Neural cell (in vitro differentiated cells): ENCODE data around the gene NAA11. TPM values are rescaled to one million over a fixed set of nuclear protein-coding genes. Genes with fewer than 3 reads are reported as not detected.

ENCODE experiments used
- H2AFZ ChIP-seq: fragments of 200-600, 300-800 bp; sonication (generic), shearing (Covaris generic); 2 replicates; pipeline ENCODE4 v1.6.0; 2014; ENCODE audit warnings: low read depth, mild to moderate bottlenecking, antibody characterized with exemption, low read length, moderate library complexity
- H3F3A ChIP-seq: fragments of 200-600 bp; shearing (Covaris generic); 2 replicates; pipeline ENCODE4 v1.6.1; 2016; ENCODE audit warnings: mild to moderate bottlenecking, moderate library complexity, mixed read lengths, antibody characterized with exemption, low read length; ENCODE audit not compliant: insufficient read depth, poor library complexity, severe bottlenecking
- H3K27ac ChIP-seq: fragments of 200-600, 300-800 bp; sonication (generic), shearing (Covaris generic); 2 replicates; pipeline ENCODE4 v1.5.1; 2014; ENCODE audit warnings: mild to moderate bottlenecking, low read length, moderate library complexity
- H3K27me3 ChIP-seq: fragments of 300-800, 200-600 bp; sonication (generic), shearing (Covaris generic); 2 replicates; pipeline ENCODE4 v1.6.0; 2014; ENCODE audit warnings: mild to moderate bottlenecking, low read depth, low read length, moderate library complexity; ENCODE audit not compliant: insufficient read depth
- H3K36me3 ChIP-seq: fragments of 300-800, 200-600 bp; sonication (generic), shearing (Covaris generic); 2 replicates; pipeline ENCODE4 v1.5.1; 2014; ENCODE audit warnings: mild to moderate bottlenecking, antibody characterized with exemption, low read length, moderate library complexity; ENCODE audit not compliant: insufficient read depth
- H3K4me2 ChIP-seq: fragments of 300-800, 200-600 bp; sonication (generic), shearing (Covaris generic); 2 replicates; pipeline ENCODE4 v1.6.0; 2014; ENCODE audit warnings: mild to moderate bottlenecking, low read length
- H3K4me3 ChIP-seq: fragments of 300-800, 200-600 bp; sonication (generic), shearing (Covaris generic); 2 replicates; pipeline ENCODE4 v1.5.1; 2014; ENCODE audit warnings: mild to moderate bottlenecking, low read length, moderate library complexity
- H3K79me2 ChIP-seq: fragments of 200-600 bp; shearing (Covaris generic); replicated peaks from 2 replicates; pipeline ENCODE4 v1.6.0; 2014; ENCODE audit warnings: mild to moderate bottlenecking, low read length, moderate library complexity; ENCODE audit not compliant: insufficient read depth
- H3K9ac ChIP-seq: fragments of 300-800, 200-600 bp; sonication (generic), shearing (Covaris generic); 2 replicates; pipeline ENCODE4 v1.6.1; 2016; ENCODE audit warnings: mild to moderate bottlenecking, low read length, mixed read lengths
- H3K9me2 ChIP-seq: fragments of 200-600 bp; shearing (Covaris generic); 2 replicates; pipeline ENCODE4 v1.6.1; 2016; ENCODE audit warnings: mild to moderate bottlenecking, low read length, mixed read lengths; ENCODE audit not compliant: insufficient read depth
- H3K9me3 ChIP-seq: fragments of 200-600, 300-800 bp; sonication (generic), shearing (Covaris generic); 2 replicates; pipeline ENCODE4 v1.6.1; 2016; ENCODE audit warnings: mild to moderate bottlenecking, mixed run types, low read length, moderate library complexity, mixed read lengths
- H4K20me1 ChIP-seq: fragments of 200-600 bp; shearing (Covaris generic); 2 replicates; pipeline ENCODE4 v1.6.1; 2016; ENCODE audit warnings: mild to moderate bottlenecking, mixed run types; ENCODE audit not compliant: insufficient read depth
- CTCF ChIP-seq: fragments of 450-650 bp; IDR thresholded peaks from 2 replicates; pipeline ENCODE4 v1.5.1; 2014; ENCODE audit warnings: antibody characterized with exemption, mild to moderate bottlenecking, moderate library complexity; ENCODE audit not compliant: poor library complexity, severe bottlenecking
- EP300 ChIP-seq: fragments of 450-650 bp; conservative IDR thresholded peaks from 2 replicates; pipeline ENCODE4 v1.6.1; 2014; ENCODE audit warnings: antibody characterized with exemption, mild to moderate bottlenecking, moderate library complexity; ENCODE audit not compliant: poor library complexity, severe bottlenecking
- EZH2 ChIP-seq: fragments of 200-600, 300-800 bp; shearing (Covaris generic), sonication (generic); IDR thresholded peaks from 2 replicates; pipeline ENCODE4 v1.6.1; 2014; ENCODE audit warnings: antibody characterized with exemption, low read length, borderline replicate concordance, mild to moderate bottlenecking; ENCODE audit not compliant: insufficient read depth, poor library complexity, severe bottlenecking
- MXI1 ChIP-seq: fragments of 450-650 bp; conservative IDR thresholded peaks from 2 replicates; pipeline ENCODE4 v1.6.1; 2014; ENCODE audit warnings: antibody characterized with exemption, mild to moderate bottlenecking; ENCODE audit not compliant: poor library complexity, severe bottlenecking
- POLR2AphosphoS5 ChIP-seq: IDR thresholded peaks from 2 replicates; pipeline ENCODE4 v1.6.1; 2012
- RAD21 ChIP-seq: fragments of 450-650 bp; conservative IDR thresholded peaks from 2 replicates; pipeline ENCODE4 v1.6.1; 2014; ENCODE audit warnings: antibody characterized with exemption, mild to moderate bottlenecking, moderate library complexity
- REST ChIP-seq: IDR thresholded peaks from 2 replicates; pipeline ENCODE4 v1.6.1; 2012; ENCODE audit warnings: borderline replicate concordance
- SMC3 ChIP-seq: fragments of 450-650 bp; conservative IDR thresholded peaks from 2 replicates; pipeline ENCODE4 v1.6.1; 2014; ENCODE audit warnings: antibody characterized with exemption, mild to moderate bottlenecking, moderate library complexity; ENCODE audit not compliant: poor library complexity
- TAF1 ChIP-seq: IDR thresholded peaks from 2 replicates; pipeline ENCODE4 v1.6.1; 2012; ENCODE audit warnings: low read depth
- polyA plus RNA-seq: library from polyadenylated mRNA; depleted of rRNA; stranded (reverse); fragments of >200 nt; gene quantifications from 2 replicates; pipeline ENCODE4 v1.2.3, GENCODE V29; 2014

The NAA11 gene
- polyA plus RNA-seq, 1 donor from 2014 or later = not detected

- Histone ChIP-seq H2AFZ (no peak overlapping the region), H3K36me3 (no peaks in the 10 kb centered on the region), H3K27ac (no peak overlapping the region), H3K27me3 (no peaks in the 10 kb centered on the region), H3K9ac (no peak overlapping the region), H3K79me2 (no peaks in the 10 kb centered on the region), H4K20me1 (no peaks in the 10 kb centered on the region), H3K9me3 (no peaks in the 10 kb centered on the region), H3K4me3 (no peak overlapping the region), H3K4me2 (no peak overlapping the region), H3F3A (no peaks in the 10 kb centered on the region), H3K9me2 (no peaks in the 10 kb centered on the region)
- TF ChIP-seq EZH2 (no peak), CTCF (no peak), RAD21 (no peak), EP300 (no peak), MXI1 (no peak), REST (no peak), POLR2AphosphoS5 (no peak), SMC3 (no peak), TAF1 (no peak)
These were observed 31.5 kb upstream of the NAA11 start for GRCh38 chr4:79357365-79357764.

- no peak for TF ChIP-seq REST
- no peak for TF ChIP-seq CTCF
- no peak for TF ChIP-seq EZH2
- no peak for TF ChIP-seq POLR2AphosphoS5
- no peak for TF ChIP-seq EP300
- no peak for TF ChIP-seq MXI1
- TF ChIP-seq SMC3 = no peak
- TF ChIP-seq RAD21 = no peak
- no peak for TF ChIP-seq TAF1
- Histone ChIP-seq H3K9ac (no peak overlapping the region), H2AFZ (no peak overlapping the region), H3K4me3 (no peak overlapping the region), H3K27ac (no peak overlapping the region), H3K9me2 (no peaks in the 10 kb centered on the region), H3K4me2 (no peak overlapping the region), H3F3A (no peaks in the 10 kb centered on the region), H3K36me3 (no peaks in the 10 kb centered on the region), H3K9me3 (no peaks in the 10 kb centered on the region), H3K27me3 (no peaks in the 10 kb centered on the region), H4K20me1 (no peaks in the 10 kb centered on the region), H3K79me2 (no peaks in the 10 kb centered on the region)
These were observed 27.2 kb upstream of the NAA11 start for GRCh38 chr4:79353075-79353474.
